Fibroblast of mammary gland (primary cell): ENCODE data around the gene KMT2C.
"Not testable (repeated sequence)": the region's sequence is repeated elsewhere in the genome, so short reads cannot be mapped to it uniquely, and the experiment has no call there.

Experiments used
- DNase-seq: peaks from one replicate; pipeline ENCODE4 v3.0.0-alpha.2; 2010; ENCODE audit warnings: low read depth
- H3K4me3 ChIP-seq: 2 replicates; pipeline ENCODE4 v1.5.1; 2011; ENCODE audit warnings: low read depth, mild to moderate bottlenecking, low read length, moderate library complexity; ENCODE audit not compliant: control insufficient read depth
- TF ChIP-seq, protein P1 (sequence below): conservative IDR thresholded peaks from 2 replicates; pipeline ENCODE4 v1.5.1; 2011; ENCODE audit warnings: low read depth, low read length, inconsistent platforms; ENCODE audit not compliant: control insufficient read depth, insufficient read depth

Gene KMT2C

DNA sequence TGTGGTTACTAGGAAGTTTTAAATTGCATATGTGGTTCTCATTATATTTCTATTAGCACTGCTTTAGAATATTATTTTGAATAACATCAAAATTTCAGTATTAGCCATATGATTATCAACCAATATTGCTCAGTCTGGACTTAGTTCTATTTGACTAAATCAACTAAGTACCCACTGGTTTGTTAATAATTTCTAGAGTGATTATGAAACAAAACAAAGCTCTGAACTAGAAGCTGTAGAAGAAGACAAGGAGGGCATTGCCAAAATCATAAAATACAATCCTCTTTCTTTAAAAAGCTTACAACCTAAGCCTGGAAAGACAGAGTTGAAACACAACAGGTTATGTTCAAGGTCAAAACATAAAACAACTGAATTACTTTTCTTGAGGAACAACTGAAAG, 204.7 kb downstream of the KMT2C start:
- DNase-seq, result no peak
- H3K4me3 ChIP-seq, result no peak overlapping the region
- TF ChIP-seq, protein P1, sequence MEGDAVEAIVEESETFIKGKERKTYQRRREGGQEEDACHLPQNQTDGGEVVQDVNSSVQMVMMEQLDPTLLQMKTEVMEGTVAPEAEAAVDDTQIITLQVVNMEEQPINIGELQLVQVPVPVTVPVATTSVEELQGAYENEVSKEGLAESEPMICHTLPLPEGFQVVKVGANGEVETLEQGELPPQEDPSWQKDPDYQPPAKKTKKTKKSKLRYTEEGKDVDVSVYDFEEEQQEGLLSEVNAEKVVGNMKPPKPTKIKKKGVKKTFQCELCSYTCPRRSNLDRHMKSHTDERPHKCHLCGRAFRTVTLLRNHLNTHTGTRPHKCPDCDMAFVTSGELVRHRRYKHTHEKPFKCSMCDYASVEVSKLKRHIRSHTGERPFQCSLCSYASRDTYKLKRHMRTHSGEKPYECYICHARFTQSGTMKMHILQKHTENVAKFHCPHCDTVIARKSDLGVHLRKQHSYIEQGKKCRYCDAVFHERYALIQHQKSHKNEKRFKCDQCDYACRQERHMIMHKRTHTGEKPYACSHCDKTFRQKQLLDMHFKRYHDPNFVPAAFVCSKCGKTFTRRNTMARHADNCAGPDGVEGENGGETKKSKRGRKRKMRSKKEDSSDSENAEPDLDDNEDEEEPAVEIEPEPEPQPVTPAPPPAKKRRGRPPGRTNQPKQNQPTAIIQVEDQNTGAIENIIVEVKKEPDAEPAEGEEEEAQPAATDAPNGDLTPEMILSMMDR, result no peak

DNA sequence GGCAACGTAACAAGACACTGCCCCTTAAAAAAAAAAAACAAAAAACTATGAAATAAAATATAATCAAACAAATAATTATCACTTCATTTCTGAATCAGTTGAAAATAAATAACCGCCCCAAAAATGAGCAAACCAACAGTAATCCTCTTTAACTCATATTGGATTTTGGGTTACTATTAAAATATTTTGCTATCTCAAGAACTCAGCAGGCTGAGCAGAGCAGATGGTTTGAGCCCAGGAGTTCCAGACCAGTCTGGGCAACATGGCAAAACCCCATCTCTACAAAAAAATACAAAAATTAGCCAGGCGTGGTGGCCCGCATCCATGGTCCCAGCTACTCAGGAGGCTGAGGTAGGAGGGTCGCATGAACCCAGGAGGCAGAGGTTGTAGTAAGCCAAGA, 216.2 kb downstream of the KMT2C start:
- H3K4me3 ChIP-seq, DNase-seq: not testable (repeated sequence)

DNA sequence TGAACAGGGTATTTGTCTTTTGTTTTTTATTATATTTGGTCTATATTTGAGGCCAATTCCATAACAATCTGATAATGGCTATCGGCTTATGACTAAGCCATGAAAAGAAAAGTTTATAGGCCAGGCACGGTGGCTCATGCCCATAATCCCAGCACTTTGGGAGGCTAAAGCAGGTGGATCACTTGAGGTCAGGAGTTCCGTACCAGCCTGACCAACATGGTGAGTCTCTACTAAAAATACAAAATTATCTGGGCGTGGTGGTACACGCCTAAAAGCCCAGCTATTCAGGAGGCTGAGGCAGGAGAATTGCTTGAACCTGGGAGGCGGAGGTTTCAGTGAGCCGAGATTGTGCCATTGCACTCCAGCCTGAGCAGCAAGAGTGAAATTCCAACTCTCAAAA, 227.0 kb downstream of the KMT2C start:
- not testable (repeated sequence) for DNase-seq, H3K4me3 ChIP-seq

DNA sequence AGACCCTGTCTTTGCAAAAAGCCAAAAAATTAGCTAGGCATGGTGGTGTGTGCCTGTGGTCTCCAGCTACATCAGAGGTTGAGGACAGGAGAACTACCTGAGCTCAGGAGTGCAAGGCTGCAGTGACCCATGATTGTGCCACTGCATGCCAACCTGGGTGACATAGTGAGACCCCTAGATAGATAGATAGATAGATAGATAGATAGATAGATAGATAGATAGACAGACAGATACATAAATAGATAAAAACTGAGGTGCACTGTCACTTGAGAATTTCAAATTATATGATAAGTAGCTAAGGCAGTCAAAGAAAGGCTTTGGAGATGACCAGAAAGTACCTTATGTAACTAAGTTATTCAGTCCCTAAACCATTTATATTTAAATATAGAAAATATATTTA, 231.4 kb downstream of the KMT2C start:
- H3K4me3 ChIP-seq, DNase-seq: not testable (repeated sequence)

DNA sequence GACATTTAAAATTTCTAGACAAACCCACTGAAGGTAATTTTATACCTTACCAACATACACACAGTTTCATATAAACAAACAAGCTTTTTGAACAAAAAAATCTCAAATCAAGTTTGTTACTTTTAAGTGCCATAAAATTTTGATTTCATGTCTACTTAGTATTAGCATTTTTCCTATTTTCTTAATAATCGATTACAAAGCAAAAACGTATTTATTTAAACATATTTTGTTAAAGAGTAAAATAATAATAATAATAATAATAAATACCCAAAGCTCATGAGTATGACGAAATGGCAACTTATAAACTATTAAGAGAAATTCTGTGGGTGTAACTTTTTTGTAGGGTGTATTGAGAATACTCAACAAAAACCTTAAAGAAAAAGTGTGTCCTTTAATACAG, 232.7 kb downstream of the KMT2C start:
- no peak for DNase-seq
- TF ChIP-seq, protein P1, result no peak
- no peak overlapping the region for H3K4me3 ChIP-seq

DNA sequence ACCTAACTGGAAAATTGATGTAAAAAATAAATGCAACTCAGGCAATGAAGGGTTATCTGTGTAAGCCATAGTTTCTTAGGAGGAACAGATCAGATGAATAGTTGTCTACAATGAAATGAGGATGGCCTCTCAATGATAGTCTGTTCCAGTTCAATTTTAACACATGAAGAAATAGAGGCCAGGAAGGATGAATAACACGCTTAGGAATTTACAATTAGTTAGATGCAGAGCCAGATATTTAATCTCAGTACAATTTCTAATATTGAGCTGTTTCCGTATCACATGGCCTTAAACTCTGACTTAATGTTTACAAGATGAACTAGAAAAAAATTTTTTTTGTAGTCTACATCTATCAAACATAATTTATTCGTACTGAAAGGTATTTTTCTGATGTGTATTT, 233.7 kb downstream of the KMT2C start:
- TF ChIP-seq, protein P1, result no peak
- DNase-seq, result peak; percentile 67
- H3K4me3 ChIP-seq, result no peak overlapping the region

DNA sequence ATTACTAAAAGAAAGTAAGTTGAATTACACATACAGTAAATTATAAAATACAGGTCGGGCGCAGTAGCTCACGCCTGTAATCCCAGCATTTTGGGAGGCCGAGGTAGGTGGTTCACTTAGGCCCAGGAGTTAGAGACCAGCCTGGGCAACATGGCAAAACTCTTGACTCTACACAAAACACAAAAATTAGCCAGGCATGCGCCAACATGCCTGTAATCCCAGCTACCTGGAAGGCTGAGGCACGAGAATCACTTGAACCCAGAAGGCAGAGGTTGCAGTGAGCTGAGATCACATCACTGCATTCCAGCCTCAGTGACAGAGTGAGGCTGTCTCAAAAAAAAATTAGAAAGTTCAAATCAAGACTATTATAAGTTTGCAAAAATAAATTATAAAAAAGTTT, 235.4 kb downstream of the KMT2C start:
- no peak for DNase-seq
- TF ChIP-seq, protein P1, result no peak
- no peak overlapping the region for H3K4me3 ChIP-seq

DNA sequence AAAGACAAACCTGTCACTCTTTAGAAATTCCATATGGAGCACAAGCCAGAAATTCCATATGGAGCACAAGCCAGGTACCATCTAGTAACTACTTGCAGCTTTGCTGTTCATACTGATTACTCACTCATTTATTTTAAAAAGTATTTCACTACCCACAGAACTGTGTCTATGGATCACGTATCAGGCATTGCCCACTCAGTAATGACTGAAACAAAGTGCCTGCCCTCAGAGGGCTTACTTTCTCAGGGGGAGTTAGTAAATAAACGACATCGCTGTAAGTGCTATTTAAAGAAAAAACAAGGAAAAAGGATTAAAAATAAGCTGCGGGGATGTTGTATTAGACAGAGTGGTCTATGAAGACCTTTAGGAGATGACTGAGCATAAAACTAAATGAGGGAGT, 239.4 kb downstream of the KMT2C start:
- DNase-seq, result no peak
- no peak overlapping the region for H3K4me3 ChIP-seq
- TF ChIP-seq, protein P1, result no peak

DNA sequence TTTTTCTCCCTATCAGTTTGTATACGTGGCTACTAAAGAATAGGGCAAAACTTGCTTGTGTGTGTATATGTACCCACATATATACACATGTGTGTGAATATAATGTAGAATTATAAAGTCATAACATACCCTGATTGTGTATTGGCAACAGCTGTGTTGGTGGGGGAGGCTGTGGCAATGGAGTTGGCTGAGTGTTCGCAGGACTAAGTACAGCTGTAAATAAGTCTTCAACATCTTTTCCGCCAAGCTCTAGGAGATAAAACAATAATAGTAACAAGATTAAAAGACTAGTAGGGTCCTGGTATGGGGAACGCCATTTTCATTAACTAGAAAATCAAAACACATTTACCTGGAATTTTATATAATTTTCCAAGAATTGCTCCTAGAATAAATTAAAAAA, 241.9 kb downstream of the KMT2C start:
- TF ChIP-seq, protein P1, result no peak
- no peak for DNase-seq
- no peak overlapping the region for H3K4me3 ChIP-seq
